Measurements from ENCODE around the gene DOK1.

The DOK1 gene

DNA sequence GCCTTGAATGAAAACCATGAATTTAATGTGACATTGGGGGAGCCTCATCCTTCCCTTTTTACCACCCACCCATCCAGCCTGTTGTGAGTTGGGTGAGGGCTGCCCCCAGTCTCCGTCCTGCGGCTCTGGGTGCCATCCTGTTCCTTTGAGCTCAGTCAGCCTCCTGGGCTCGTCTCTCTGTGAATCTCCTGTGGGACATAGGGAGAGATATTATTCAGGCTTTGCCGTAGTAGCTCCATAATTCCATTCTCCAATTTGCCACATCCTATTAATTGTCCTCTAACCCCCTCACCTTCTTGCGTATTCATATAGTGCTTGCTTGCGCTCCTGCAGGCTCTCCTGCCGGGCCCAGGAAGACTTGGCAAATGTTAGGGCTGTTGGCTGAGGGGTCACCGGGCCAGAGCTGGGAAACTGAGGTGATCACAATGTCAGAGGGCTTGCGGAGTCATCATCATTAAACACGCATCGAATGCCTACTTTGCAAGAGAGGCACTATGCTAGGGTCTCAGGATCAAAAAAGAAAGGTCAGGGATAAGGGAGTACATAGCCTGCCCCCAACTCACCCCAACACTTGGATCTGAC is 27.8 kb upstream of the DOK1 start:
- TF ChIP-seq, protein P1, sequence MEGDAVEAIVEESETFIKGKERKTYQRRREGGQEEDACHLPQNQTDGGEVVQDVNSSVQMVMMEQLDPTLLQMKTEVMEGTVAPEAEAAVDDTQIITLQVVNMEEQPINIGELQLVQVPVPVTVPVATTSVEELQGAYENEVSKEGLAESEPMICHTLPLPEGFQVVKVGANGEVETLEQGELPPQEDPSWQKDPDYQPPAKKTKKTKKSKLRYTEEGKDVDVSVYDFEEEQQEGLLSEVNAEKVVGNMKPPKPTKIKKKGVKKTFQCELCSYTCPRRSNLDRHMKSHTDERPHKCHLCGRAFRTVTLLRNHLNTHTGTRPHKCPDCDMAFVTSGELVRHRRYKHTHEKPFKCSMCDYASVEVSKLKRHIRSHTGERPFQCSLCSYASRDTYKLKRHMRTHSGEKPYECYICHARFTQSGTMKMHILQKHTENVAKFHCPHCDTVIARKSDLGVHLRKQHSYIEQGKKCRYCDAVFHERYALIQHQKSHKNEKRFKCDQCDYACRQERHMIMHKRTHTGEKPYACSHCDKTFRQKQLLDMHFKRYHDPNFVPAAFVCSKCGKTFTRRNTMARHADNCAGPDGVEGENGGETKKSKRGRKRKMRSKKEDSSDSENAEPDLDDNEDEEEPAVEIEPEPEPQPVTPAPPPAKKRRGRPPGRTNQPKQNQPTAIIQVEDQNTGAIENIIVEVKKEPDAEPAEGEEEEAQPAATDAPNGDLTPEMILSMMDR (IDR thresholded peaks at IDR 0.05; ENCODE audit: borderline replicate concordance, insufficient read depth, low read depth, low read length): no peak
- H3K4me3 ChIP-seq (ENCODE audit: low read depth, low read length): no peak overlapping the region

DNA sequence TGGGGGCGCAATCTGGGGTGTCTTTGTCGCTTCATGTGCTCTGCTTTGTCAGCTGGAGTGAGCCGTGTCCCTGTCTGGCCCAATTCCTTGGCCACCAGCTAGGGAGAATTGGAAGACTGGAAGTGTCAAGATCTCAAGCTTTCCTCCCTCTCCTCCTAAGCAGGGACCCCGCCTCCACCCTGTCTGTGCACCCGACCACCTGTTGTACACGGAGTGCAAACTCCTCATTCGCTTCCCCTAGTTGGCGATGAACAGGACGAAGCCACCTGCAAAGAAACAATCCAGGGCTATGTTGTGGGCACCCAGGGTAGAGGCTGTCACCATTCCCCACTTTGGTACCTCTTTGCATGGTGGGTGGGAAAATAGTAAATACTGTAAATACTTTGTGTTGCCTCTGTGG is 26.8 kb upstream of the DOK1 start:
- H3K4me3 ChIP-seq (ENCODE audit: low read depth, low read length): no peak overlapping the region
- TF ChIP-seq, protein P1 (IDR thresholded peaks at IDR 0.05; ENCODE audit: borderline replicate concordance, insufficient read depth, low read depth, low read length): no peak

DNA sequence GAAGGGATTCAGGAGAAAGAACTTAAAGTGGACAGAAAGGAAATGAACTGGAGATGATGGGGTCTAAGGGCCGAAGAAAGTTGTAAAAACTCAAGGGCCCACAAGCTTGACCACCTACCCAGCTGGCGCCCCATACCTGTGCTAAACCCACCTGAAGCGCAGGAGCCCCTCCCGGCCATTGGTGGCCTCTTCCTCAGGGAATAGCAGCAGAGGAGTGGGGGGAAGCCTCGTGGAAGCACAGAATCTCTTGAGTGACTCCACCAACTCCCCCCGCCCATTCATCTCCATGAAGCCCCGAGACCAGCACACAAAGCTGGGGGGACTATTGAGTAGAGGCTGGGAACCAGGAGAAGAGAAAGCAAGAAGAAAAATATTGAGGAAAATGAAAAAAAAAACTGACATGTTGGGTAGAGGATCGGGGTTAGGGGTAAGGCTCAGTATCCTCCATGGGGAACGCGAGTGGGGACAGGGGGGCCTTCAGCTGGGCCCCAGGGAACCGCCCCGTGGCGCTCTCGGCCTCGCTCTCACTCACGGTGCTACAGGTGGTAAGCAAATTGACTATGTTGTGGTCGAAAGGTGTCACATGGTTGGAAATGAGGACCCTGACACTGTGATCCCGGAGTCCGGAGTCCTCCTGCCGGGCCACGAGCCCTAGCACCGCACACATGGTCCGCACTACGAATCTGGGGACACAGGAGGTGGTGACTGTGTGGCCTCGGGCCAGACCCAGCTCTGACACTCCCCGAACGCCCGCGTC is 25.7 kb upstream of the DOK1 start:
- peak overlapping the region; percentile 82 for H3K4me3 ChIP-seq (ENCODE audit: low read depth, low read length)
- TF ChIP-seq, protein P1 (IDR thresholded peaks at IDR 0.05; ENCODE audit: borderline replicate concordance, insufficient read depth, low read depth, low read length): peak; percentile 17; the same call in 1 of the 2 replicates

DNA sequence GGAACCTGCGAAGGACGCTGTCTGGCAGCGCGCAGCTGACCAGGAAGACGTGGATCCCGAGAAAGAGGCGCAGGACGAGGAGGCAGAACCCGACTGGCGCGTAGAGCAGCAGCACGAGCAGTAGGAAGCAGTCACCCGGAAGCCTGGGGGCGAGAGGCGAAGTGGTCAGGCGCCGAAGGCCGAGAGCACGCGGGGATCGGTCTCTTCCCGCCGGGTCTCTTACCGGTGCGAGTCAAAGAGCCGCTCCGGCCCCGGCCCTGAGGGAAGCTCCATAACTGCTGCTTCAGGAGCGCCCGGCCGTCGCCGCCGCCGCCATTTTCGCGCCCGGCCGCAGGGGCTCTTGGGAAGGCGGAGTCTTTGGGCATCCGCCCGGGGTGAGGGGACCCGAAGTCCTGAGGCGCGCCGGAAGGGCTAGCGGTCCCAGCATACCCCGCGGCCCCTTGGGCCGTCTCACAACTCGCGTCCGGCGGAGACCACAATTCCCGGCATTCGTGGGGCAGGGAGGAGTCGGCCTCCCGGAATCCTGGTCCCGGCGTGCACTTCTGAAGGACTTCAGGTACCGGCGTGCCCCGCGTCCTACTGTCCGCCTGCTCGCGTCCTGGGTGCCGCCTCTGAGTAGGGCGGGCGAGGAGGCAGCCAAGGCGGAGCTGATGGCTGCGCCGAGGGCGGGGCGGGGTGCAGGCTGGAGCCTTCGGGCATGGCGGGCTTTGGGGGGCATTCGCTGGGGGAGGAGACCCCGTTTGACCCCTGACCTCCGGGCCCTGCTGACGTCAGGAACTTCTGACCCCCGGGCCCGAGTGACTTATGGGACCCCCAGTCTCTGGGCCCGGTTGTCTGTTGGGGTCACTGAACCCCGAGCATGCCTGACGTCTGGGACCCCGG is 24.9 kb upstream of the DOK1 start, which contains the start of the genes AUP1 and HTRA2:
Gene AUP1 (minus strand): TSS at position 350 of the 882 bp plus-strand sequence. CDS start 77 bp downstream, at position 273.
Gene HTRA2 (plus strand): TSS at position 577 of the 882 bp plus-strand sequence. CDS start 74 bp downstream, at position 651.
- H3K4me3 ChIP-seq (ENCODE audit: low read depth, low read length): peak within 1 kb of the TSS; percentile 82
- TF ChIP-seq, protein P1 (IDR thresholded peaks at IDR 0.05; ENCODE audit: borderline replicate concordance, insufficient read depth, low read depth, low read length): no peak

DNA sequence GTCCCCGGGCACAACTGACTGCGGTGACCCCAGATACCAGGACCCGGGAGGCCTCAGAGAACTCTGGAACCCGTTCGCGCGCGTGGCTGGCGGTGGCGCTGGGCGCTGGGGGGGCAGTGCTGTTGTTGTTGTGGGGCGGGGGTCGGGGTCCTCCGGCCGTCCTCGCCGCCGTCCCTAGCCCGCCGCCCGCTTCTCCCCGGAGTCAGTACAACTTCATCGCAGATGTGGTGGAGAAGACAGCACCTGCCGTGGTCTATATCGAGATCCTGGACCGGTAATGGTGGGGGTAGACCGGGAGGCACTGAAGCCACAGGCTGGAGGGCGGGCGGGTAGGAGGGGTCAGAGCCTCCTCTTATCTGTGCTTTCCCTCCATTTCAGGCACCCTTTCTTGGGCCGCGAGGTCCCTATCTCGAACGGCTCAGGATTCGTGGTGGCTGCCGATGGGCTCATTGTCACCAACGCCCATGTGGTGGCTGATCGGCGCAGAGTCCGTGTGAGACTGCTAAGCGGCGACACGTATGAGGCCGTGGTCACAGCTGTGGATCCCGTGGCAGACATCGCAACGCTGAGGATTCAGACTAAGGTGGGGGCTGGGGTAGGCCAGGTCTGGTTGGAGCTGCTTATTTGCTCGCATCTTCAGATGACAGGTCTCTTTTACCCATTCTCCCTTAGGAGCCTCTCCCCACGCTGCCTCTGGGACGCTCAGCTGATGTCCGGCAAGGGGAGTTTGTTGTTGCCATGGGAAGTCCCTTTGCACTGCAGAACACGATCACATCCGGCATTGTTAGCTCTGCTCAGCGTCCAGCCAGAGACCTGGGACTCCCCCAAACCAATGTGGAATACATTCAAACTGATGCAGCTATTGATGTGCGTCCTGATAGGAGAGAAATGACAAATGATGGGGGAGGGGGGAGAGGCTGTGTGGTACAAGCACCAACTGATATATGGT is 24.0 kb upstream of the DOK1 start:
- peak overlapping the region; percentile 82 for H3K4me3 ChIP-seq (ENCODE audit: low read depth, low read length)
- TF ChIP-seq, protein P1 (IDR thresholded peaks at IDR 0.05; ENCODE audit: borderline replicate concordance, insufficient read depth, low read depth, low read length): no peak

DNA sequence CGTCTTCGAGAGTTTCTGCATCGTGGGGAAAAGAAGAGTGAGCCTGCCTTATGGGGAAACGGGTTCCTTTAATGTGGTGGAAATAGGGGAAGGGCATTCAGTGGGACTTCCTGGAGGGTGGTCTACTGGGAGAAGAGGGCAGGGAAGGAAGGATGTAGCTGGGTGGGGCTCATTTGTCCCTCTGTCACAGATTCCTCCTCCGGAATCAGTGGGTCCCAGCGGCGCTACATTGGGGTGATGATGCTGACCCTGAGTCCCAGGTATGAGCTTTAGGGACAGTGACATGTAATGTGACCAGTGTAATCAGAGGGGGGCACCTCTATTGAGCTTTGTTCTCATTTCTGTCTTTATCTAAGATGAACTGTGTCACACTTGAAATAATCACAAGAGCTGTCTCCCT is 22.9 kb upstream of the DOK1 start:
- TF ChIP-seq, protein P1 (IDR thresholded peaks at IDR 0.05; ENCODE audit: borderline replicate concordance, insufficient read depth, low read depth, low read length): no peak

More for the DNA sequence above, 22.9 kb upstream of the DOK1 start:
- H3K4me3 ChIP-seq (ENCODE audit: low read depth, low read length): peak overlapping the region; percentile 82
